ENCODE measurements around the gene ZNF202. TPM values are rescaled to one million over a fixed set of nuclear protein-coding genes. Genes with fewer than 3 reads are reported as not detected.

ZNF202 gene
- total RNA-seq, 1 donor from 2014 or later, result 5.6 TPM

DNA sequence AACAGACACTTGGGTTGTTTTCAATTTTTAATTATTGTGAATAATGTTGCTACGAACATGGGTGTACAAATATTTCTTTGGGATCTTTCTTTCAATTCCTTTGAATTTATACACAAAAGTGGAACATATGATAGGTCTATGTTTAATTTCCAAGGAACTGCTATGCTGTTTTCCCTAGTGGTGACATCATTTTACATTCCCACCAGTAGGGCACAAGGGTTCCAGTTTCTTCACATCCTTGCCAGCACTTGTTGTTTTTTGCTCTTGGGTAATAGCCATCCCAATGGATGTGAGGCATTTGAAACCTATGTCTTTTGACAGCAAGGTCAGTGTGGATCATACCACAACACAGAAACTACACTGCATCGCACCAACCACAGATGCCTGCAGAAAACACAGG lies 45.3 kb downstream of the ZNF202 start:
- no peak for ATAC-seq
- intact Hi-C loops (cut with DNase I), result no loop called here

DNA sequence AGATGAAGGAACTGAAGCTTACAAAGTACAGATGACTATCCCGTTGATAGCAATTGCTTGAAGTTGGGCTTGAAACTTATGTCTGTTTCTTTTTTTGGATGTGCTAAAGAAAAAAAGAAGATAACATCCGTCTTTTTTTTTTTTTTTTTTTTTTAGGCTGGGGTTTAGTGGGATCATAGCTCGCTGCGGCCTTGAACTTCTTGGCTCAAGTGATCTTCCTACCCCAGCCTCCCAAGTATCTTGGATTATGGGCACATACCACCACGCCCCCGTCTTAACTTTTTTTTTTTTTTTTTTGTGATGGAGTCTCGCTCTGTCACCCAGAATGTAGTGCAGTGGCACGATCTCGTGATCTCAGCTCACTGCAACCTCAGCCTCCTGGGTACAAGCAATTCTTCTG lies 46.2 kb downstream of the ZNF202 start:
- intact Hi-C loops (cut with DNase I), result no loop called here
- DNase-seq (ENCODE audit: missing footprints) (no peak), ATAC-seq (no peak)

More for the DNA sequence above, 45.3 kb downstream of the ZNF202 start:
- no peak for DNase-seq (ENCODE audit: missing footprints)

DNA sequence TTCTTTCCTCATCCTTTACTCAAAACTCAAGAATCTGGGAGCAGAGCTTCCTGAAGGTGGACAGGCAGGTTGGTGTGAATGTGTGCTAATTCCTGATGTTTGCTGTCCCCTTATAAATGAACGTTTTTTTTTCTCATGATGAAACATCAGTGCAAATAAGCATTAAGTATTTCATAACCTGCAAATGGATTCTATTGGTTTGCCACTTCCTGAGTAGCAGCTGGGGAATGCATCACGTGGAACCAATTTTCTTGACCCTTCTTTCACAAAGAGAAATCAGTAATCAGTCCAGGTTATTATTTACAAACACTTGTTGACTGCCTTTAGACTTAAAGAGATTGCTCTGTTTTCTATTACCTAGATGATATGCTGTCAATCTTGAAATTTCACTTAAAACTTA lies 46.9 kb downstream of the ZNF202 start:
- no peak for DNase-seq (ENCODE audit: missing footprints)
- intact Hi-C loops (cut with DNase I), result no loop called here
- ATAC-seq, result no peak

DNA sequence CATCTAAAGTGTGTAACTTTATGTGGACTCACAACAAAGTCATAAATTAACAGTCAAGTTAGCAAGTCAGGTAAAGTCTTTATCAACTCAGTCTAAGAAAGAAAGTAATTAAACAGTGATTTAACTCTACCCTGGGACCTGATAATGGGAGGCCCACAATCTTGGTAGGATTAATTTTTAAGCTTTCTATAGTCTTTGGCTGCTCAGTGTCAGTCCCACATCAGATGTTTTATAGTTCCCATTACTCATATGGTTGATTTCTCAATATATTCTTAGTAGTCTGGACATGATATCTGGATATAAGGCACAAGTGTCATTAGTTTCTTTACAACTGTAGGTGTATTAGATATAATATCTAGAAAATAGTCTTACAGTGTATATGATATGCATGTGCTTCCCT lies 48.5 kb downstream of the ZNF202 start:
- no peak for ATAC-seq
- intact Hi-C loops (cut with DNase I), result no loop called here
- DNase-seq (ENCODE audit: missing footprints), result no peak

DNA sequence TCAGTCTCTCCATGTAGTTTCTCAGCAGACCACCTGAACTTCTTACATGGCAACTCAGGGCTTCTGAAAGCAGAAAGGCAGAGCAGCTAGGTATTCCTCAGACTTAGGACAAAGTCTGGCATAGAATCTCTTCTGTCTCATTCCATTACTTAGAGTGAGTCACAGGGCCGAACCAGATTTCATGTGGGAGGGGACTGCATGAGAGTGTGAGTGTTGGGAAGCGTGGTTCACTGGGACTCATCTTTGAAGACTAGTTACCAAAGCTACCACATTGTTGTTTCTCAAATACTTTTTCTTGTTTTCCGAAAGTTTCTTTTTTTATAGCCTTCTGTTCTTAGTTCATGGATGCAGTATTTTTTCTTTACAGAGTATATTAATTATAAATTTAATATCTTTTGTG lies 51.0 kb downstream of the ZNF202 start:
- intact Hi-C loops (cut with DNase I), result no loop called here
- ATAC-seq (no peak), DNase-seq (ENCODE audit: missing footprints) (no peak)

DNA sequence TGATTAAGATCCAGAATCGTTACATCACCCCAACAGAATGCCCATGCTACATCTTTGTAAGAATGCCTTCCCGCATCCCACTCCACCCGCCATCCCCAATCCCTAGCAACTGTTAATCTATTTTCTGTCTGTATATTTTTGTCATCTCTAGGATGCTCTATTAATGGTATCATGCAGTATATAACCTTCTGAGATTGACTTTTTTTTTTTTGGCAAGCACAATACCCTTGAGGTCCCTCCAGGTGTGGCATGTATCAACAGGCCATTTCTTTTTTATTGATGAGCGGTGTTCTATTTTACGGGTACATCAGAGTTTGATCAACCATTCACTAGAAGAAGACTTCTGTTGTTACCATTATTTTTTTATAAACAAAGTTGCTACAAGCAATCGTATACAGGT lies 56.9 kb downstream of the ZNF202 start:
- ATAC-seq, result no peak
- intact Hi-C loops (cut with DNase I), result no loop called here
- DNase-seq (ENCODE audit: missing footprints), result no peak

DNA sequence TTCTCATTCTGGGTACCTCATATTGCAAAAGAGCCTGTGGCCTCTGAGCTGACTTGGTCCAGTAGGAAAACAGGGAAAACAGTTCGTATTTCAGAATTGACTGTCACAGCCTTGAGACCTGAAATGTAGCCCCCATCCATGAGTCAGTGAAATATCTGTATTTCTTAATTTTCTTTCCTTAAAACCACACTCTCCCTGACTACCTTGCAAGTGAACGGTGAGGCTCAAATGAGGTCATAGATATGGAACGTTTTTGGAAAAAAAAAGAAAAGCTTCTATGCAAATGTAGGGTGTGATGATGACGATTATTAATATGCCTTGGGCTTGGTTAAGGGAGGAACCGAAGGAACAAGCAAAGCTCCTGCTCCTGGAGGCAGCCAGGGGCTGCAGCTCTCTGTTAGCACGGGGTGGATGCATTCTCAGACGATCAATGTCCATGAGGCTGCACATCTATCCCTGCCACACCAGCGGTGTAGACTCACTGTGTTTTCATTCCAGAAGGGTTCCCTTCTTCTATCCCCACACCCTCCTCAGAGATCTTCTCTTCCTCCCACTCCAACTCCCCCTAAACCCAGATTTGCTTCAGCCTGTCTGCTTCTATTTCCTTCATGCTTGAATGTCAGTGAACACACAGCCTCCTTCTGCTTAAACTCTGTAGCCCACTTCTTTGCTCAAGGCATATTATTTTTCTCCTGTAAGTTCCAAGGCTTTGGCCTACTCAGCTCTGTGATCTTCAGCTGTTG lies 57.9 kb downstream of the ZNF202 start:
- DNase-seq (ENCODE audit: missing footprints) (no peak), ATAC-seq (no peak)
- intact Hi-C loops (cut with DNase I), result no loop called here

DNA sequence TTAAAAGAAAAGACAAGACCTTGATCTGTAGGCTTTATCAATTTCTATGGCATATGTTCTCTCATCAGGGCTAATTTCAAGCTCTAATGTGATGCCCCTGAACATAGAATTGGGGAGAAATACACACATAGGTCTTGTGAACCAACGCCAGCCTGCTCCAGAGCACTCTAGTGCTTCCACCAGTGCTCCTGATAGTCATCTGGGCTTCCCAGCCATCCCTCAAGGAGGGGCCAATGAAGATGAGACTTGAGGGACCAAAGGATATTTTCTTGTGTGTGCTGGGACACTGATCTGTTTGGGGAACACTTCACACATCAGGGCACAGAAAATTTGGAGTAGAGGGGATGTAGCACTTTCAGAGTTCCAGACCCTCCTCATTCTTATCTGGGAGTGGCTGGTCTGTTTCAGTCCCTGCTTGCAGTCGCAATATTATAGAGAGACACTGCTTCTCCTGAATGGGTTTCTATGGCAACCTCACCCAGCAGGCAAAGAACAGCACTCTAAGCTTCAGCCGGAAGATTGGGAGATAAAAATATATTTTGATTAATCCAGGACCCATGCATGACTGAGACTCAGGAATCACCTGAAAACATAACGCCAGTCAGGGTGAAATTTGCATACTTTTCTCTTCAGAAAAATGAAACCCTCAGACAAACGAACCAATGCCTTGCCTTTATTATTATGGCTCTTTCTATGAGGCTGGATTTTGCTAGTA lies 58.6 kb downstream of the ZNF202 start:
- ATAC-seq, result no peak
- intact Hi-C loops (cut with DNase I), result no loop called here
- no peak for DNase-seq (ENCODE audit: missing footprints)

DNA sequence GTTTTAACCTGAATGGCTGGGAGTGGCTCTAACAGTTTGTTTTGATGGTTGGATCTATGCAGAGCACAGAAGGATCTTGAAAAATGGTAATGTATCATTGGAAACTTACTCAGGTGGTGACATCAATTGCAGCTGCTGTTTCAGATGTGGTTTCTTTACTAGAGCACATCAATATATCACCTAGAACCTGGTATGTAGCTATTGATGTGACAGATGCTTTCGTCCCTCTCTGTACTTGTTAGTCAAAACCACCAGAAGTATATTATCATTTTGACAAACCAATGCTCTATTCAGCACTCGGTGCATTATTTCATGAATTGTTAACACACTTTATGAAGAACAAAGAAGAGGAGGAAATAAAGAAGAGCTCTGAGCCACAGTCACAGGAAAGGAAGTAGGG lies 60.4 kb downstream of the ZNF202 start:
- intact Hi-C loops (cut with DNase I), result no loop called here
- DNase-seq (ENCODE audit: missing footprints) (no peak), ATAC-seq (no peak)

DNA sequence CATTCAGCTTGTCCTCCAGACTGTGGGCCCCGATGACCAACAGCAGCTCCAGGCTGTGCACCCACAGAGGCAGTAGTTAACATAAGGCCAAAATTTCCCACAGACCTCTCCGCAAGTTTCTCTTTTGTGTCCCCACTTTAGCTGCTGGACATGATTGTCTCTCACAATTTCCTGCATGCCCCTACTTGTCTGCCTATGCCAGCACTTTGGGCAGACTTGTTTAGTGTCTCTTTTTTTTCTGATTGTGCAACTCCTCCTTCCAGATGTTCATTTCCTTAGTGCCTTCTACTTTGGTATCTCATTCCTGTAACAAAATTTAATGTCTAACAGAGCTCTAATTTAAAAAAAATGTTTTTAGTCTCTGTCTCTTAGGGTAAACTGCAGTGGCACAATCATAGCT lies 63.2 kb downstream of the ZNF202 start:
- DNase-seq (ENCODE audit: missing footprints), result no peak
- ATAC-seq, result no peak
- intact Hi-C loops (cut with DNase I), result no loop called here

DNA sequence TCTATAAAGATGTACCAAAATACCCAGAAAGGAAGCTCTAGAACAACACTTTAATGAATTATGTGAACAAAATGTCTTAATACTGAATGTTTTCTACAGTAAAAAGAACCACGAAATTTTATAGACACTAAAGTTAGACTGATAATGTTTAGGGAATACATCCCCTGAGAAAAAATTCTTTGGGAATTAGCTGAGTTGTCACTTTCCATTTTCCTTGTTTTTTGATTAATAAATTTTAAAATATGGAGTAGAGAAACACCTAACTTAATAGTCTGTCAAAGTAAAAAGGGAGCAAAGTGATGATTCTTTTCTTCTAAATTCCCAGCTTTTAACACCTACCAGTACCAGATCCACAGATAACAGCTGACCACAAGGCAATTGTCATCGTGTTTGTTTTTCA lies 64.0 kb downstream of the ZNF202 start:
- ATAC-seq (no peak), DNase-seq (ENCODE audit: missing footprints) (no peak)
- intact Hi-C loops (cut with DNase I), result no loop called here

DNA sequence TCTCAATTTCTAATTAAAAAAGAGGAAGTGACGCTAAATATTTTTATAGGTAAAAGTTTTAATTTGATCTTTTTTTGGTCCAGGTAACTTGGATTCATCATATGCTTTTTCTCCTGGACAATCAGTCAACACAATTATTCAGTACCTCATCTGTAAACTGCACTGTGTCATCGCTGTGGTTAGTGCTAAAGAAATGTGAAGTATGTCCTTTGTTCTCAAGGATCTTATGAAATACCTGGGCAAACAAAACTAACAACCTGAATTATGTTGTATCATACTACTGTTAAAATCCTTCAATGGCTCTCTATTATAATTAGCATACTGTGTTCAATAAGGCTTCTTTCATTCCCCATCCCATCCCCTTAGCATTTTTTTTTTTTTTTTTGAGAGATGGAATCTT lies 67.2 kb downstream of the ZNF202 start:
- intact Hi-C loops (cut with DNase I), result no loop called here
- ATAC-seq, result no peak
- DNase-seq (ENCODE audit: missing footprints), result no peak

Other genes with a start within 250 kb of the ZNF202 start
- 1.2 TPM for gene SCN3B, start 87.0 kb downstream of the ZNF202 start, total RNA-seq
- not detected for gene OR6X1, start 12.9 kb upstream of the ZNF202 start, total RNA-seq
- gene OR6M1, start 64.7 kb upstream of the ZNF202 start, total RNA-seq, result not detected
- not detected for gene TMEM225, start 144.0 kb upstream of the ZNF202 start, total RNA-seq
- not detected for gene OR8D4, start 160.5 kb upstream of the ZNF202 start, total RNA-seq
- not detected for gene OR4D5, start 198.0 kb upstream of the ZNF202 start, total RNA-seq
- not detected for gene OR6T1, start 202.2 kb upstream of the ZNF202 start, total RNA-seq
- not detected for gene OR10S1, start 236.1 kb upstream of the ZNF202 start, total RNA-seq